Caco-2 (cell line): Measurements from ENCODE around the gene TSSK6. TPM values are rescaled to one million over a fixed set of nuclear protein-coding genes. Genes with fewer than 3 reads are reported as not detected.

Source experiments
- BruUV-seq: library from RNA; stranded (reverse); fragments of 400-500 nt; replicated peaks from 2 replicates; lab custom pipeline; 2021; lab: Mats Ljungman, UMichigan
- CTCF ChIA-PET: fragments of 300-600 bp; sonication (Branson Sonifier 250); formaldehyde crosslinking; loops from one replicate; lab custom pipeline; 2022; ENCODE audit warnings: antibody characterized with exemption; lab: Charles Lee
- POLR2A ChIA-PET: fragments of 300-600 bp; sonication (Branson Sonifier 250); formaldehyde crosslinking; loops from one replicate; lab custom pipeline; 2022; ENCODE audit warnings: antibody characterized with exemption; lab: Charles Lee
- DNase-seq, 2 experiments: peaks; one replicate each; pipeline versions ENCODE4 v3.0.0 to v3.0.0-alpha.2; 2020 to 2022
- H3K27me3 ChIP-seq: replicated peaks from 2 replicates; pipeline ENCODE4 v1.6.0; 2011; ENCODE audit warnings: low read length; ENCODE audit not compliant: control insufficient read depth, insufficient read depth
- H3K36me3 ChIP-seq: 2 replicates; pipeline ENCODE4 v1.5.1; 2011; ENCODE audit warnings: low read length; ENCODE audit not compliant: control insufficient read depth, insufficient read depth
- H3K4me1 ChIP-seq: fragments of 250-450 bp; sonication (Bioruptor Pico); 2 replicates; pipeline ENCODE4 v1.5.1; 2020; ENCODE audit warnings: mild to moderate bottlenecking
- H3K4me3 ChIP-seq: 2 replicates; pipeline ENCODE4 v1.5.1; 2011; ENCODE audit warnings: low read depth, mild to moderate bottlenecking, control low read depth, low read length
- H3K9me3 ChIP-seq: fragments of 250-450 bp; sonication (Bioruptor Pico); 2 replicates; pipeline ENCODE4 v1.5.1; 2020; ENCODE audit warnings: mild to moderate bottlenecking, moderate library complexity
- H3K27ac Mint-ChIP-seq: one replicate; pipeline ENCODE4 v1.8.0; 2022; ENCODE audit warnings: mixed read lengths; ENCODE audit not compliant: unreplicated experiment
- H3K27me3 Mint-ChIP-seq: one replicate; pipeline ENCODE4 v1.8.0; 2022; ENCODE audit warnings: mixed read lengths; ENCODE audit not compliant: insufficient read depth, unreplicated experiment
- H3K36me3 Mint-ChIP-seq: one replicate; pipeline ENCODE4 v1.8.0; 2022; ENCODE audit warnings: mild to moderate bottlenecking, mixed read lengths; ENCODE audit not compliant: insufficient read depth, unreplicated experiment
- H3K4me1 Mint-ChIP-seq: one replicate; pipeline ENCODE4 v1.8.0; 2022; ENCODE audit warnings: low read depth, mixed read lengths; ENCODE audit not compliant: unreplicated experiment
- H3K4me3 Mint-ChIP-seq: one replicate; pipeline ENCODE4 v1.8.0; 2022; ENCODE audit warnings: mild to moderate bottlenecking, moderate library complexity, mixed read lengths; ENCODE audit not compliant: unreplicated experiment
- H3K9me3 Mint-ChIP-seq: one replicate; pipeline ENCODE4 v1.8.0; 2022; ENCODE audit warnings: mixed read lengths; ENCODE audit not compliant: unreplicated experiment
- intact Hi-C: fragments of 100-400 bp; cut with micrococcal nuclease; formaldehyde crosslinking; loops from one replicate; pipeline ENCODE4 v1.10.0; 2022; ENCODE audit not compliant: unreplicated experiment
- total RNA-seq: library from RNA; stranded (reverse); gene quantifications from 2 replicates; pipeline ENCODE4 v1.2.3, GENCODE V29; 2022
- TF ChIP-seq, protein P1 (sequence below), 2 experiments: fragments of 200-600 bp in 1 of 2; IDR thresholded peaks; 1 replicate in 1 of 2; 2 replicates in 1 of 2; pipeline versions ENCODE4 v1.5.1 to v1.8.0; 2011 to 2022; ENCODE audit warnings: antibody characterized with exemption in 1 of 2, control low read depth in 1 of 2, inconsistent platforms in 1 of 2, low read depth in 1 of 2, low read length in 1 of 2, mild to moderate bottlenecking in 1 of 2, moderate library complexity in 1 of 2; ENCODE audit not compliant: insufficient read depth in 1 of 2, severe bottlenecking in 1 of 2, unreplicated experiment in 1 of 2

The TSSK6 gene
- total RNA-seq, 1 experiment from 2014 or later, result 3.8 TPM

DNA sequence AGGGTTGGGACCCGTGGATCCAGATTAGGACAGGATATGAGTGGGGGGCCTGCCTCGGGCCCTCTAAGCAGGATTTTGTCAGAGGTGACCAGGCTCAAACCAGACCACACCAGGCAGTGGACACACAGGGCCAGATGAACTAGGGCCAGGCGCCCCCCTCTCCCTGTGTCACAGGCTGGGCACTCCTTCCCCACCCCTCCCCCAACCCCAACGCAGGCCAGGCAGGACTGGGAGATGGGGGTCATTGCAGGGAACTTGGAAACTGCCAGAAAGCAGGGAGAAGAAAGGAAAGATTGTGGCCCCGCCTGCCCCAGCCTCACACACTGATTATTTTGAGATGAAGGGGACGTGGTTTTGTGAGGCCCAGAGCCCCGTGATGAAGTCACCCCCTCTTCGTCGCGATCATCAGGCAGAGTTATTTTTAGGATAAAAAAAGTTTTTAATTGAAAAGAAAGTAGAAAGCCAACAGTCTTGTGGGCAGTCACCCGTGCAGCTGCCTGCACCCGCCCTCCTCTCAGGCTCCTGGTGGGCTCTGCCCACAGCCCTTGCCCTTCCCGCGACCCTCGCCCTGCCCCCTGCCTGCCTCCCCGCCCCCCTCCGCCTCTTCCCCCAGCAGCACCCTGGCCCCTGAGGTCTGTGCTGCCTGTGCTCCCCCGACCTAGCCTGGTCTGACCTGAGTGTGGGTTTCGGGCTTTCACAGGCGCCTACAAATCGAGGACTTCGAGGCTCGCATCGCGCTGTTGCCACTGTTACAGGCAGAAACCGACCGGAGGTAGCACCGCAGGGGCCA is 11.4 kb upstream of the TSSK6 start:
- no peak for DNase-seq
- ChIA-PET CTCF (no interaction called here), POLR2A (no interaction called here)
- Histone ChIP-seq H3K36me3 (no peaks in the 10 kb centered on the region), H3K9me3 (no peaks in the 10 kb centered on the region), H3K27me3 (no peaks in the 10 kb centered on the region), H3K4me3 (no peak overlapping the region), H3K4me1 (no peaks in the 10 kb centered on the region)
- Mint-ChIP-seq H3K27me3 (no peaks in the 10 kb centered on the region), H3K27ac (no peak overlapping the region), H3K4me1 (no peaks in the 10 kb centered on the region), H3K9me3 (no peaks in the 10 kb centered on the region), H3K4me3 (no peak overlapping the region), H3K36me3 (peaks cover 43% of the 10 kb centered on the region)
- intact Hi-C loops, result no loop called here
- BruUV-seq, result no TSS peak
- TF ChIP-seq, protein P1, sequence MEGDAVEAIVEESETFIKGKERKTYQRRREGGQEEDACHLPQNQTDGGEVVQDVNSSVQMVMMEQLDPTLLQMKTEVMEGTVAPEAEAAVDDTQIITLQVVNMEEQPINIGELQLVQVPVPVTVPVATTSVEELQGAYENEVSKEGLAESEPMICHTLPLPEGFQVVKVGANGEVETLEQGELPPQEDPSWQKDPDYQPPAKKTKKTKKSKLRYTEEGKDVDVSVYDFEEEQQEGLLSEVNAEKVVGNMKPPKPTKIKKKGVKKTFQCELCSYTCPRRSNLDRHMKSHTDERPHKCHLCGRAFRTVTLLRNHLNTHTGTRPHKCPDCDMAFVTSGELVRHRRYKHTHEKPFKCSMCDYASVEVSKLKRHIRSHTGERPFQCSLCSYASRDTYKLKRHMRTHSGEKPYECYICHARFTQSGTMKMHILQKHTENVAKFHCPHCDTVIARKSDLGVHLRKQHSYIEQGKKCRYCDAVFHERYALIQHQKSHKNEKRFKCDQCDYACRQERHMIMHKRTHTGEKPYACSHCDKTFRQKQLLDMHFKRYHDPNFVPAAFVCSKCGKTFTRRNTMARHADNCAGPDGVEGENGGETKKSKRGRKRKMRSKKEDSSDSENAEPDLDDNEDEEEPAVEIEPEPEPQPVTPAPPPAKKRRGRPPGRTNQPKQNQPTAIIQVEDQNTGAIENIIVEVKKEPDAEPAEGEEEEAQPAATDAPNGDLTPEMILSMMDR (IDR thresholded peaks at IDR 0.05; ENCODE audit: insufficient read depth in 1 of 2, low read depth in 1 of 2, low read length in 1 of 2, severe bottlenecking in 1 of 2, unreplicated experiment in 1 of 2), result no peak

DNA sequence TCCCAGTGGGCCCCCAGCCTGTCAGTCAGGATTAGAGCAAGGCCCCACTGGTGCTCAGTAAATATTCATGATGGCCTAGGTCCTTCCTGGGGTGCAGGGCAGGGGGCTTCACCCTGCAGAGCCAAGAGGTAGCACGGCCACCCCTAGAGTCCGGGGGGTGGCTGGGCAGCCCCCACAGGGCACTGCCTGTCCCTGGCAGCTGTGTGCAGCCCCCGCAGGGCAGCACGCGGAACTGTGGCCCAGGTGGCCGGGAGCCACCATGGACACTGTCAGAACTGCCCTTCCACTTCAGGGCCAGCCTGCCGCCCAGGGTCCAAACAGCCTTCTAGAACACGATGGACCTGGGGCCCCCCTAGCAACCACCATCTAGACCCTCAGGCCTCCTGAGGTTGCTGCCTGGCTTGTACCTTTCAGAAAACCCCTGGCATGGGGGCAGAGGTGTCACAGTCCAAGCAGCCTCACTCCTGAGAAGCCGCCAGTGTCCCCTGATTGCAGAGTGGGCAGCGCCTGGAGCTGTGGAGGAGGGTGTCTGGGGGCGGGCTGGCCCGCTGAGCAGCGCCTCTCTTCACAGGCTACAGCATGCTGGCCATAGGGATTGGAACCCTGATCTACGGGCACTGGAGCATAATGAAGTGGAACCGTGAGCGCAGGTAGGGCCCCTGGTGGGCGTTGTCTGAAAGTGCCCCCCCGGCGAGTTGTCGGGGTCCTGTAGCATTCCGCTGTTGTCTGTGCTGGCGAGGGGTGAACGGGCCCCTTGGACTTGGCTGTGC is 10.4 kb upstream of the TSSK6 start:
- ChIA-PET POLR2A (no interaction called here), CTCF (no interaction called here)
- Histone ChIP-seq H3K4me3 (no peak overlapping the region), H3K27me3 (no peaks in the 10 kb centered on the region), H3K9me3 (no peaks in the 10 kb centered on the region), H3K4me1 (no peaks in the 10 kb centered on the region), H3K36me3 (no peaks in the 10 kb centered on the region)
- Mint-ChIP-seq H3K4me1 (no peaks in the 10 kb centered on the region), H3K4me3 (no peak overlapping the region), H3K36me3 (peaks cover 42% of the 10 kb centered on the region), H3K9me3 (no peaks in the 10 kb centered on the region), H3K27me3 (no peaks in the 10 kb centered on the region), H3K27ac (no peak overlapping the region)
- no TSS peak for BruUV-seq
- intact Hi-C loops, result no loop called here
- DNase-seq, result no peak
- TF ChIP-seq, protein P1 (IDR thresholded peaks at IDR 0.05; ENCODE audit: insufficient read depth in 1 of 2, low read depth in 1 of 2, low read length in 1 of 2, severe bottlenecking in 1 of 2, unreplicated experiment in 1 of 2), result no peak

DNA sequence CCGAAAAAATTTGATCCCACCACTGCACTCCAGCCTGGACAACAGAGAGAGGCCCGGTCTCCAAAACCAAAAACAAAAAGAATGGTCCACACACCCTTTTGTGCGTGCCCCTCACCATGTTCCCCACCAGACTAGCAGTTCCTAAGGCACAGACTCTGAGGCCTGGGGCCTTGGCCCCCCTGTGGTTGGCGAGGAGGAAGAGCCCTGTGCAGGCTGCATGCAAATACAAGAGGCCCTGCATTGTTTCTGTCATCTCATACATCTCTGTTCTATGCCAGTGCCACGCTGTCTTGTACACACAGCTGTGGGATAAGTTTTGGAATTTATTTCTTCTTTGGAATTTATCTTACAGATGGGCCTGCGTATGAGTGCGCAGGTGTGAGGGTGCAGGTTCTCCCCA is 8.7 kb upstream of the TSSK6 start:
- Histone ChIP-seq H3K36me3 (no peaks in the 10 kb centered on the region), H3K4me3 (no peak overlapping the region), H3K27me3 (no peaks in the 10 kb centered on the region), H3K9me3 (no peaks in the 10 kb centered on the region), H3K4me1 (no peaks in the 10 kb centered on the region)
- Mint-ChIP-seq H3K4me1 (no peaks in the 10 kb centered on the region), H3K36me3 (peaks cover 47% of the 10 kb centered on the region), H3K4me3 (no peak overlapping the region), H3K27me3 (no peaks in the 10 kb centered on the region), H3K27ac (no peak overlapping the region), H3K9me3 (no peaks in the 10 kb centered on the region)
- DNase-seq, result no peak
- BruUV-seq, result no TSS peak
- intact Hi-C loops, result no loop called here
- TF ChIP-seq, protein P1 (IDR thresholded peaks at IDR 0.05; ENCODE audit: insufficient read depth in 1 of 2, low read depth in 1 of 2, low read length in 1 of 2, severe bottlenecking in 1 of 2, unreplicated experiment in 1 of 2), result no peak
- POLR2A ChIA-PET, result no interaction called here
- CTCF ChIA-PET, result no interaction called here
